PC-9 (cell line): ENCODE data around the gene RIMOC1. TPM values are rescaled to one million over a fixed set of nuclear protein-coding genes. Genes with fewer than 3 reads are reported as not detected.

Experiments used
- BruUV-seq: library from RNA; stranded (reverse); fragments of 400-500 nt; replicated peaks from 2 replicates; lab custom pipeline; 2021; lab: Mats Ljungman, UMichigan
- CTCF ChIA-PET: fragments of 300-600 bp; sonication (Branson Sonifier 250); formaldehyde crosslinking; loops from one replicate; lab custom pipeline; 2022; ENCODE audit warnings: antibody characterized with exemption; lab: Charles Lee
- POLR2A ChIA-PET: fragments of 300-600 bp; sonication (Branson Sonifier 250); formaldehyde crosslinking; loops from one replicate; lab custom pipeline; 2022; ENCODE audit warnings: antibody characterized with exemption; ENCODE audit not compliant: unreplicated experiment; lab: Charles Lee
- DNase-seq, 2 experiments: peaks; one replicate each; pipeline versions ENCODE4 v3.0.0 to v3.0.0-alpha.2; 2015 to 2022; ENCODE audit warnings: mixed read lengths in 1 of 2
- H2AFZ ChIP-seq: fragments of 200-600 bp; sonication (generic); 2 replicates; pipeline ENCODE4 v1.8.1; 2017; ENCODE audit warnings: antibody characterized with exemption
- H3F3A ChIP-seq: fragments of 200-600 bp; sonication (generic); 2 replicates; pipeline ENCODE4 v1.8.1; 2017; ENCODE audit warnings: antibody characterized with exemption, mild to moderate bottlenecking, low read depth; ENCODE audit not compliant: insufficient read depth
- H3K27ac ChIP-seq: fragments of 200-600 bp; sonication (generic); 2 replicates; pipeline ENCODE4 v1.6.1; 2016; ENCODE audit warnings: mixed run types
- H3K27me3 ChIP-seq: fragments of 200-600 bp; sonication (generic); 2 replicates; pipeline ENCODE4 v1.6.1; 2016; ENCODE audit warnings: low read depth, mixed run types; ENCODE audit not compliant: insufficient read depth
- H3K36me3 ChIP-seq: fragments of 200-600 bp; sonication (generic); 2 replicates; pipeline ENCODE4 v1.6.1; 2016; ENCODE audit warnings: low read depth, mixed run types
- H3K4me1 ChIP-seq: fragments of 200-600 bp; sonication (generic); replicated peaks from 2 replicates; pipeline ENCODE4 v1.6.1; 2016; ENCODE audit warnings: mixed run types; ENCODE audit not compliant: insufficient read depth
- H3K4me2 ChIP-seq: fragments of 200-600 bp; sonication (generic); 2 replicates; pipeline ENCODE4 v1.6.1; 2017; ENCODE audit warnings: mixed run types
- H3K4me3 ChIP-seq: fragments of 200-600 bp; sonication (generic); 2 replicates; pipeline ENCODE4 v1.6.1; 2016; ENCODE audit warnings: mixed run types
- H3K79me2 ChIP-seq: fragments of 200-600 bp; sonication (generic); 2 replicates; pipeline ENCODE4 v1.6.1; 2017; ENCODE audit warnings: low read depth, mixed run types
- H3K9me2 ChIP-seq: fragments of 200-600 bp; sonication (generic); 2 replicates; pipeline ENCODE4 v1.8.1; 2017; ENCODE audit warnings: mild to moderate bottlenecking; ENCODE audit not compliant: insufficient read depth
- H3K9me3 ChIP-seq: fragments of 200-600 bp; sonication (generic); 2 replicates; pipeline ENCODE4 v1.8.1; 2016; ENCODE audit warnings: low read depth; ENCODE audit not compliant: insufficient read depth
- H4K20me1 ChIP-seq: fragments of 200-600 bp; sonication (generic); 2 replicates; pipeline ENCODE4 v1.8.1; 2017; ENCODE audit not compliant: insufficient read depth
- CTCF ChIP-seq: fragments of 200-600 bp; sonication (generic); conservative IDR thresholded peaks from 2 replicates; pipeline ENCODE4 v1.6.1; 2017; ENCODE audit warnings: mixed run types, antibody characterized with exemption, mild to moderate bottlenecking, moderate library complexity
- EZH2 ChIP-seq: fragments of 200-600 bp; sonication (generic); IDR thresholded peaks from 2 replicates; pipeline ENCODE4 v1.8.0; 2017; ENCODE audit warnings: antibody characterized with exemption, low read depth
- intact Hi-C: fragments of 100-400 bp; cut with micrococcal nuclease; formaldehyde crosslinking; loops from one replicate; pipeline ENCODE4 v1.10.0; 2022; ENCODE audit not compliant: unreplicated experiment
- total RNA-seq: library from RNA; stranded (reverse); gene quantifications from 2 replicates; pipeline ENCODE4 v1.2.3, GENCODE V29; 2021

RIMOC1 gene
- total RNA-seq, 1 experiment from 2014 or later = 68.6 TPM

DNA sequence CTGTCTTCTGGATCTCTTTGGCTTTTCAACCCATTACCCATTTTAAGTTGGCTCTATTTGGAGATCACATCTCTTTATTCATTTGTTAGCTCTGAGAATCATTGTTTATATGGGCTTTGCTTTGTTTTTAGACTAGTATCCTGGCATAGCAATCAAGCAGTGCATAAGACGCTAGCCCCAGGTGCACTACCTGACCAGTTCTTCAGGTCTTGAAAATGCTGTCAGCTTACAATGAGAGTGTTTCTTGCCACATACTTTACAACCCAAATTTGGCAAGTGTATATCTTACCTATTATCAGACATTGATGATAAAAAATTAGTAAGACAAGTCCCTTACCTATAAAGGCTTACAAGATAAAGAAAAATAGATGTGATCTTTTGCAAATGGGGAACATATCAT, 46.2 kb upstream of the RIMOC1 start:
- POLR2A ChIA-PET = interaction anchor here (0.6 kb wide), 1 partner anchor 481 kb away, joined by 5 read pairs; no protein-coding TSS in a partner anchor
- H3F3A ChIP-seq = no peaks in the 10 kb centered on the region
- CTCF ChIA-PET = interaction anchor here (3.6 kb wide), 1 partner anchor 199 kb away, joined by 48 read pairs; no protein-coding TSS in a partner anchor
- H3K9me2 ChIP-seq = no peaks in the 10 kb centered on the region
- H2AFZ ChIP-seq = no peak overlapping the region
- H3K4me3 ChIP-seq = no peak overlapping the region
- no peaks in the 10 kb centered on the region for H3K36me3 ChIP-seq
- TF ChIP-seq CTCF (no peak), EZH2 (no peak)
- H3K9me3 ChIP-seq = no peaks in the 10 kb centered on the region
- DNase-seq = no peak
- H3K79me2 ChIP-seq = no peaks in the 10 kb centered on the region
- BruUV-seq = no TSS peak
- no peak overlapping the region for H3K27ac ChIP-seq
- no peak overlapping the region for H3K4me2 ChIP-seq
- no peaks in the 10 kb centered on the region for H3K4me1 ChIP-seq
- H3K27me3 ChIP-seq = no peaks in the 10 kb centered on the region
- no peaks in the 10 kb centered on the region; the same call in 1 of the 2 replicates for H4K20me1 ChIP-seq
- intact Hi-C loops = loop anchor here (5.0 kb wide), 1 partner anchor 779 kb away; no protein-coding TSS in a partner anchor

GRCh38 chr5:41858890-41859289, 45.3 kb upstream of the RIMOC1 start:
- Histone ChIP-seq H3K9me2 (no peaks in the 10 kb centered on the region), H2AFZ (no peak overlapping the region), H3K27me3 (no peaks in the 10 kb centered on the region), H4K20me1 (no peaks in the 10 kb centered on the region; the same call in 1 of the 2 replicates), H3K27ac (no peak overlapping the region), H3K9me3 (no peaks in the 10 kb centered on the region), H3K36me3 (no peaks in the 10 kb centered on the region), H3K4me1 (peaks cover 5% of the 10 kb centered on the region; the same call in 1 of the 2 replicates), H3K79me2 (no peaks in the 10 kb centered on the region), H3K4me3 (no peak overlapping the region), H3K4me2 (no peak overlapping the region), H3F3A (no peaks in the 10 kb centered on the region)
- no peak for DNase-seq
- BruUV-seq = no TSS peak
- ChIA-PET CTCF (interaction anchor here (0.6 to 3.6 kb wide), 2 partner anchors 108 to 199 kb away, joined by 3 to 48 read pairs; no protein-coding TSS in a partner anchor), POLR2A (no interaction called here)
- TF ChIP-seq EZH2 (no peak), CTCF (no peak)
- intact Hi-C loops = loop anchor here (5.0 kb wide), 1 partner anchor 778 kb away; no protein-coding TSS in a partner anchor

GRCh38 chr5:41863871-41864486, 40.2 kb upstream of the RIMOC1 start:
- ChIA-PET POLR2A (no interaction called here), CTCF (no interaction called here)
- Histone ChIP-seq H4K20me1 (no peaks in the 10 kb centered on the region), H3K4me3 (no peak overlapping the region), H3F3A (no peaks in the 10 kb centered on the region), H3K9me3 (no peaks in the 10 kb centered on the region), H3K27ac (no peak overlapping the region), H3K4me1 (peaks cover 7% of the 10 kb centered on the region; the same call in 1 of the 2 replicates), H3K79me2 (no peaks in the 10 kb centered on the region), H3K27me3 (peaks cover 1% of the 10 kb centered on the region; the same call in 1 of the 2 replicates), H3K9me2 (no peaks in the 10 kb centered on the region), H3K36me3 (no peaks in the 10 kb centered on the region), H3K4me2 (no peak overlapping the region), H2AFZ (no peak overlapping the region)
- DNase-seq = no peak
- TF ChIP-seq EZH2 = no peak
- TF ChIP-seq CTCF = no peak
- intact Hi-C loops = no loop called here
- no TSS peak for BruUV-seq
